ENCODE measurements around the gene FAM177A1.

- TF ChIP-seq ZNF184 (tag by site-specific recombination; IDR thresholded peaks at IDR 0.05) (no peak), YY1 (tag by site-specific recombination; IDR thresholded peaks at IDR 0.05) (no peak)
These were observed 872 bp downstream of the FAM177A1 start for GRCh38 chr14:35046751-35047536.
